Ascending aorta (tissue), 2 donors: ENCODE results near the gene WNT3A. TPM values are rescaled to one million over a fixed set of nuclear protein-coding genes. Genes with fewer than 3 reads are reported as not detected.

Experiments
- DNase-seq, 2 donors: peaks; one replicate each; pipeline ENCODE4 v3.0.0-alpha.2; 2019; ENCODE audit warnings: low spot score in 2 of 2
- H3K27ac ChIP-seq, 2 donors: fragments of 200-600 bp; sonication (generic); one replicate each; pipeline ENCODE4 v1.5.1; 2016 to 2017; ENCODE audit warnings: mild to moderate bottlenecking in 1 of 2
- H3K27me3 ChIP-seq: fragments of 200-600 bp; sonication (generic); one replicate; pipeline ENCODE4 v1.5.1; 2017
- H3K36me3 ChIP-seq, 2 donors: fragments of 200-600 bp; sonication (generic); one replicate each; pipeline ENCODE4 v1.5.1; 2016
- H3K4me1 ChIP-seq, 2 donors: fragments of 200-600 bp; sonication (generic); one replicate each; pipeline ENCODE4 v1.5.1; 2016 to 2017; ENCODE audit warnings: mild to moderate bottlenecking in 1 of 2
- H3K4me3 ChIP-seq, 2 donors: fragments of 200-600 bp; sonication (generic); one replicate each; pipeline ENCODE4 v1.5.1; 2016 to 2017; ENCODE audit warnings: mild to moderate bottlenecking in 1 of 2
- H3K9me3 ChIP-seq, 2 donors: fragments of 200-600 bp; sonication (generic); one replicate each; pipeline ENCODE4 v1.5.1; 2016
- CTCF ChIP-seq, 3 experiments: fragments of 200-600 bp in 2 of 3; fragments of 450-650 bp in 1 of 3; sonication (generic) in 2 of 3; IDR thresholded peaks; one replicate each; pipeline ENCODE4 v1.5.1; 2016 to 2019; ENCODE audit warnings: antibody characterized with exemption in 3 of 3, mild to moderate bottlenecking in 1 of 3, moderate library complexity in 1 of 3
- intact Hi-C: fragments of 100-400 bp; cut with DNase I; formaldehyde crosslinking; loops from one replicate; pipeline ENCODE4 v1.15.1; 2023
- total RNA-seq: library from RNA; depleted of rRNA; stranded (reverse); fragments of >200 nt; gene quantifications from one replicate; pipeline ENCODE4 v1.1.0, GENCODE V29; 2016

Gene WNT3A
- total RNA-seq, 1 donor from 2014 or later = not detected

DNA sequence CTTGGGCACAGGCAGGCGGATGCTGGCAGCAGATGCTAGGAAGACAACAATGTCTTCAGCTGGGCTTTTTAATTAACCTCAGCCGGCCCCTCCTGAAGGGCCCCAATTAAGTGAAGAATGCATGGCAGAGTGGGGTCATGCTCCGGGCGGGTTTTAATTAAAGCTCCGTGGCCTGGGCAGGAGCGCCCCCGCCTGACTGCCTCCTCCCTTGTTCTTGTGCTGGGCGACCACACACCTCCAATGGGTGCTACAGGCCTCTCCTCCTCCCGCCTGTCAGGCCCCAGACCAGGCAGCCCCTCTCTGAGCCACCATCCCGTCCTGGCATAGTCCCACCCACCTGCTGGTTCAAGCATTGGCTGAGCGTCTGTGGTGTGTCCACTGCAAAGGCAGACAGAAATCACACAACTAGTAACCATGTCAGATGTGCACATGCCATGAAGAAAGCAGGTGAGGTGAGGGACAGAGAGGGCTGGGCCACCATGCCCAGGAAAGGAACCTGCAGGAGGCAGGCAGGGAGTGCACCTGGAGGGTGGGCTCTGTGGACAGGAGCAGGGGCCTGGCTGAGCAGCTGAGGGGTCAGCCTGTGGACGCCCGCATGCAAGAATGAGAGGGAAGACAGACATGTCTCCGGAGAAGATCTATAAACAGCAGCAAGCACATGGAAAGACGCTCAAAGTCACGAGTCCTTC is 67.2 kb downstream of the WNT3A start:
- DNase-seq = peak in 1 of 2 donors; percentile 60
- Histone ChIP-seq H3K4me3 (no peak overlapping the region), H3K36me3 (no peaks in the 10 kb centered on the region), H3K4me1 (no peaks in the 10 kb centered on the region), H3K27ac (no peak overlapping the region), H3K27me3 (no peaks in the 10 kb centered on the region), H3K9me3 (no peaks in the 10 kb centered on the region)
- no peak for TF ChIP-seq CTCF (IDR thresholded peaks at IDR 0.05)
- intact Hi-C loops = no loop called here

GRCh38 chr1:228074954-228075730 is 68.3 kb downstream of the WNT3A start:
- H3K27ac ChIP-seq = no peak overlapping the region
- no peak for TF ChIP-seq CTCF (IDR thresholded peaks at IDR 0.05)
- no peaks in the 10 kb centered on the region for H3K27me3 ChIP-seq
- no peaks in the 10 kb centered on the region for H3K4me1 ChIP-seq
- no peaks in the 10 kb centered on the region for H3K36me3 ChIP-seq
- no peak overlapping the region for H3K4me3 ChIP-seq
- no peaks in the 10 kb centered on the region for H3K9me3 ChIP-seq
- intact Hi-C loops = no loop called here
- DNase-seq = peak in 1 of 2 donors; percentile 61

DNA sequence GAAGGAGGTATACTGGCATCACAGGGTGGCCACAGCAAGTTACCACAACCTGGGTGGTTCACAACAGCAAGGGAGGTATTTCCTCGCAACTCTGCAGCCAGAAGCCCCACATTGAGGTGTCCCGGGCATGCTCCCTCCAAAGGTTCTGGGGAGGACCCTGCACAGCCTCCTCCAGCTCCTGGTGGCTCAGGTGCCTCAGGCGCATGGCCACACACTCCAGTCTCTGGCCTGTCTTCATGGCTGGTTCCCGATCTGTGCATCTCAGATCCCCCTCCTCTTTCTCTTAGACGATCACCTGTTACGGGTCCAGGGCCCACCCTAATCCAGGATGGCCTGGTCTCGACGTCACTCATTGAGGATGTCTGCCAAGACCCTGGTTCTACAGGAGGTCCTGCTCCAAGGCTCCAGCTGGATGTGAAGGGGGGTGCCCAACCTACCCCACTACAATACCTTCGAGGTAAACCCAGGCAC is 69.0 kb downstream of the WNT3A start:
- Histone ChIP-seq H3K36me3 (no peaks in the 10 kb centered on the region), H3K4me1 (no peaks in the 10 kb centered on the region), H3K4me3 (no peak overlapping the region), H3K27me3 (no peaks in the 10 kb centered on the region), H3K27ac (no peak overlapping the region), H3K9me3 (no peaks in the 10 kb centered on the region)
- intact Hi-C loops = no loop called here
- TF ChIP-seq CTCF (IDR thresholded peaks at IDR 0.05) = no peak
- peak in 1 of 2 donors; percentile 55 for DNase-seq

GRCh38 chr1:228076796-228077430 is 70.1 kb downstream of the WNT3A start:
- Histone ChIP-seq H3K27ac (no peak overlapping the region), H3K4me3 (no peak overlapping the region), H3K27me3 (no peaks in the 10 kb centered on the region), H3K9me3 (no peaks in the 10 kb centered on the region), H3K4me1 (peaks cover 0 to 7% of the 10 kb centered on the region in 2 donors), H3K36me3 (no peaks in the 10 kb centered on the region)
- peak in 1 of 2 donors; percentile 58 for DNase-seq
- TF ChIP-seq CTCF (IDR thresholded peaks at IDR 0.05) = no peak
- intact Hi-C loops = no loop called here

GRCh38 chr1:228077565-228078330 is 71.0 kb downstream of the WNT3A start:
- H3K4me3 ChIP-seq = no peak overlapping the region
- TF ChIP-seq CTCF (IDR thresholded peaks at IDR 0.05) = no peak
- no peak for DNase-seq
- peaks cover 0 to 7% of the 10 kb centered on the region in 2 donors for H3K4me1 ChIP-seq
- H3K27ac ChIP-seq = no peak overlapping the region
- H3K9me3 ChIP-seq = no peaks in the 10 kb centered on the region
- H3K36me3 ChIP-seq = no peaks in the 10 kb centered on the region
- intact Hi-C loops = no loop called here
- H3K27me3 ChIP-seq = no peaks in the 10 kb centered on the region
